Natural killer cell (primary cell): ENCODE measurements around the gene PDZRN4. TPM values are rescaled to one million over a fixed set of nuclear protein-coding genes. Genes with fewer than 3 reads are reported as not detected.

Experiments used
- ATAC-seq, 3 donors: fragments of 150-1000 bp in 2 of 3; fragments of 200-7000 bp in 1 of 3; cut with Tn5 transposase; 1 replicate in 1 of 3; 2 replicates in 2 of 3; pipeline ENCODE4 v1.10.0; 2021; ENCODE audit warnings: mild to moderate bottlenecking in 2 of 3, moderate library complexity in 2 of 3
- DNase-seq, 2 donors: peaks; one replicate each; pipeline versions ENCODE4 v3.0.0 to v3.0.0-alpha.2; 2013 to 2021; ENCODE audit warnings: mixed read lengths in 1 of 2
- H3K27ac ChIP-seq: one replicate; pipeline ENCODE4 v1.5.1; 2013; ENCODE audit warnings: mild to moderate bottlenecking, low read length
- H3K27me3 ChIP-seq: one replicate; pipeline ENCODE4 v1.6.1; 2013; ENCODE audit warnings: low read length; ENCODE audit not compliant: control insufficient read depth, insufficient read depth
- H3K36me3 ChIP-seq: one replicate; pipeline ENCODE4 v1.6.1; 2013; ENCODE audit warnings: low read length; ENCODE audit not compliant: control insufficient read depth, insufficient read depth
- H3K4me1 ChIP-seq: one replicate; pipeline ENCODE4 v1.6.1; 2013; ENCODE audit warnings: low read length; ENCODE audit not compliant: control insufficient read depth, insufficient read depth
- H3K4me3 ChIP-seq: one replicate; pipeline ENCODE4 v1.5.1; 2013; ENCODE audit warnings: low read length
- H3K9me3 ChIP-seq: one replicate; pipeline ENCODE4 v1.6.1; 2013; ENCODE audit warnings: low read length; ENCODE audit not compliant: control insufficient read depth, insufficient read depth
- H3K27ac Mint-ChIP-seq, 2 donors: one replicate each; pipeline ENCODE4 v1.8.0; 2022; ENCODE audit warnings: mild to moderate bottlenecking in 2 of 2, mixed read lengths in 2 of 2, moderate library complexity in 1 of 2
- H3K27me3 Mint-ChIP-seq, 2 donors: one replicate each; pipeline ENCODE4 v1.8.0; 2022; ENCODE audit warnings: low read depth in 2 of 2, mixed read lengths in 2 of 2
- H3K36me3 Mint-ChIP-seq: one replicate; pipeline ENCODE4 v1.8.0; 2022; ENCODE audit warnings: mixed read lengths
- H3K4me1 Mint-ChIP-seq, 2 donors: one replicate each; pipeline ENCODE4 v1.8.0; 2022; ENCODE audit warnings: mixed read lengths in 2 of 2
- H3K4me3 Mint-ChIP-seq: one replicate; pipeline ENCODE4 v1.8.0; 2022; ENCODE audit warnings: mild to moderate bottlenecking, moderate library complexity, mixed read lengths
- H3K9me3 Mint-ChIP-seq, 2 donors: one replicate each; pipeline ENCODE4 v1.8.0; 2022; ENCODE audit warnings: mixed read lengths in 2 of 2
- WGBS: methylation state at CpG from one replicate; pipeline ENCODE4 v1.1.7; 2013; ENCODE audit warnings: missing lambda C conversion rate; ENCODE audit not compliant: insufficient coverage; 5-methylcytosine and 5-hydroxymethylcytosine counted together
- intact Hi-C: fragments of 100-400 bp; cut with micrococcal nuclease; formaldehyde crosslinking; loops from one replicate; pipeline ENCODE4 v1.14.2; 2022
- total RNA-seq, 4 donors: library from RNA; stranded (reverse); fragments of 120-200 nt in 1 of 4; gene quantifications; one replicate each; pipeline versions ENCODE4 v1.2.3 to v1.2.4, GENCODE V29; 2013 to 2022
- TF ChIP-seq, protein P1 (sequence below): fragments of 200-600 bp; IDR thresholded peaks from one replicate; pipeline ENCODE4 v1.8.0; 2022; ENCODE audit warnings: antibody characterized with exemption

Gene PDZRN4
- total RNA-seq, 3 donors from 2014 or later (not counting 1 experiment from before 2014, with no cell fraction given) = not detected

DNA sequence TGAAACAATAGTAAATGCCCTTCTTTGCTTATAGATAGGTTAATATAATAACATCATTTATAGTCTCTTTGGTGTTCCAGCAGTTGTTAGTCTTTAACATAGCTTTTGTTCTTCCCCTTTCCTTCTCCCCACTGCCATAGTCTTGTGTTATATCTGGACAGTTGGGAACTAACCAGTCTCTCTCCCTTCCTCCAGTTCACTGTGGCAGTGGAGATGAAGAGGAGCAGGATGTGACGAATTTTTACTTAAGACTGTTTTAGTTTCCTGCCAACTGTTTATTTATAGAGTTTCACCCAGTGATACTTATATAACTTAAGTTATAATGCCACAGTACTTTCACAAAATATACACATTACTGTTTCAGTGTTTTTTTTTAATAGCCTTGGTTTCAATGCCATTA is 277.4 kb downstream of the PDZRN4 start:
- ATAC-seq (no peak), DNase-seq (no peak)
- Histone ChIP-seq H3K27me3 (no peaks in the 10 kb centered on the region), H3K9me3 (no peaks in the 10 kb centered on the region), H3K4me1 (no peaks in the 10 kb centered on the region), H3K4me3 (no peak overlapping the region), H3K27ac (no peak overlapping the region), H3K36me3 (no peaks in the 10 kb centered on the region)
- intact Hi-C loops = no loop called here
- Mint-ChIP-seq H3K27me3 (no peaks in the 10 kb centered on the region), H3K4me3 (no peak overlapping the region), H3K4me1 (no peaks in the 10 kb centered on the region), H3K9me3 (no peaks in the 10 kb centered on the region), H3K27ac (no peak overlapping the region), H3K36me3 (no peaks in the 10 kb centered on the region)
- WGBS = no CpG with 5 or more reads among the region's 1 CpG
- TF ChIP-seq, protein P1, sequence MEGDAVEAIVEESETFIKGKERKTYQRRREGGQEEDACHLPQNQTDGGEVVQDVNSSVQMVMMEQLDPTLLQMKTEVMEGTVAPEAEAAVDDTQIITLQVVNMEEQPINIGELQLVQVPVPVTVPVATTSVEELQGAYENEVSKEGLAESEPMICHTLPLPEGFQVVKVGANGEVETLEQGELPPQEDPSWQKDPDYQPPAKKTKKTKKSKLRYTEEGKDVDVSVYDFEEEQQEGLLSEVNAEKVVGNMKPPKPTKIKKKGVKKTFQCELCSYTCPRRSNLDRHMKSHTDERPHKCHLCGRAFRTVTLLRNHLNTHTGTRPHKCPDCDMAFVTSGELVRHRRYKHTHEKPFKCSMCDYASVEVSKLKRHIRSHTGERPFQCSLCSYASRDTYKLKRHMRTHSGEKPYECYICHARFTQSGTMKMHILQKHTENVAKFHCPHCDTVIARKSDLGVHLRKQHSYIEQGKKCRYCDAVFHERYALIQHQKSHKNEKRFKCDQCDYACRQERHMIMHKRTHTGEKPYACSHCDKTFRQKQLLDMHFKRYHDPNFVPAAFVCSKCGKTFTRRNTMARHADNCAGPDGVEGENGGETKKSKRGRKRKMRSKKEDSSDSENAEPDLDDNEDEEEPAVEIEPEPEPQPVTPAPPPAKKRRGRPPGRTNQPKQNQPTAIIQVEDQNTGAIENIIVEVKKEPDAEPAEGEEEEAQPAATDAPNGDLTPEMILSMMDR = no peak

DNA sequence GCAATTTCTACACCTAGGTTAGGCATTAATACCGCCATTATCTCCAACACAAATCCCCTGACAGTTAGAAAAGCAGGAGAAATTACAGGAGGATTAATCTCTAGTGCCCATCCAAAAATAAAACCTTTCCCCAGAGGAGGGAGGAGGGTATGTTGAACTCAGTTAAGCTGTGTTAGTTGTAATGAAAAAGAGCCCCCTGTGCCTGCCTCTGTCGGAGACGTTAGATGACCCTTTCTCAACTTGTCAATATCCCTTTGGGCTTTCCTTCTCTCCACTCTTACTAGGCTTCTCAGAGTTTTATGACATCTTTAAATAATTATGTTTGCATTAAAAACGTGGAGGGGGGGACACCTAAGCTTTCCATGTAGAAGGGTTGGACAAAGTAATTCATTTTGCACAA is 278.2 kb downstream of the PDZRN4 start:
- H3K9me3 Mint-ChIP-seq = no peaks in the 10 kb centered on the region
- Histone ChIP-seq H3K4me1 (no peaks in the 10 kb centered on the region), H3K36me3 (no peaks in the 10 kb centered on the region), H3K27me3 (no peaks in the 10 kb centered on the region), H3K9me3 (no peaks in the 10 kb centered on the region), H3K4me3 (no peak overlapping the region), H3K27ac (no peak overlapping the region)
- ATAC-seq (no peak), DNase-seq (no peak)
- no peak overlapping the region for H3K4me3 Mint-ChIP-seq
- H3K27me3 Mint-ChIP-seq = no peaks in the 10 kb centered on the region
- TF ChIP-seq, protein P1 = no peak
- H3K36me3 Mint-ChIP-seq = no peaks in the 10 kb centered on the region
- no peaks in the 10 kb centered on the region for H3K4me1 Mint-ChIP-seq
- WGBS = no CpG with 5 or more reads among the region's 4 CpGs
- intact Hi-C loops = no loop called here
- H3K27ac Mint-ChIP-seq = no peak overlapping the region

DNA sequence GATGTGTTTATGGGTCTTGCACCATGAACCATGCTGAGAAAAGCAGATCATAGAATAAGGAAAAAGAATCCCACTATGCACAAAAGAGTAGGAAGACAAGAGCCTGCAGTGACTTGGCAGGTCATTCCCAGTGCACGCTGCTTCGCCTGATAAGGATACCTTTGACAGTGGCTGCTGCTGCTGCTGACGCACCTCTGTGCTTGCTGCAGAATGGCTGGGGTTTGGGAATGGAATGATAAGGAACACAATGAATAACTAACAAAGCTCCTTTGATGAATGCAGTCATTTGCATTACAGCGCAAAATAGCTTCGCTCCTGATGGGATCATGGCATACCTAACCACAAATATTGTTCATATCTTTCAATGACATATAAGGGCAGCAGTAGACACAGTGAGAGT is 278.7 kb downstream of the PDZRN4 start:
- Histone ChIP-seq H3K4me3 (no peak overlapping the region), H3K27me3 (no peaks in the 10 kb centered on the region), H3K9me3 (no peaks in the 10 kb centered on the region), H3K4me1 (no peaks in the 10 kb centered on the region), H3K36me3 (no peaks in the 10 kb centered on the region), H3K27ac (no peak overlapping the region)
- H3K36me3 Mint-ChIP-seq = no peaks in the 10 kb centered on the region
- DNase-seq = no peak
- no peak overlapping the region for H3K27ac Mint-ChIP-seq
- TF ChIP-seq, protein P1 = no peak
- H3K4me3 Mint-ChIP-seq = no peak overlapping the region
- no peaks in the 10 kb centered on the region for H3K27me3 Mint-ChIP-seq
- no peak for ATAC-seq
- intact Hi-C loops = no loop called here
- no peaks in the 10 kb centered on the region for H3K9me3 Mint-ChIP-seq
- 98% methylated on average over 3 of the region's 5 CpGs for WGBS
- H3K4me1 Mint-ChIP-seq = no peaks in the 10 kb centered on the region

DNA sequence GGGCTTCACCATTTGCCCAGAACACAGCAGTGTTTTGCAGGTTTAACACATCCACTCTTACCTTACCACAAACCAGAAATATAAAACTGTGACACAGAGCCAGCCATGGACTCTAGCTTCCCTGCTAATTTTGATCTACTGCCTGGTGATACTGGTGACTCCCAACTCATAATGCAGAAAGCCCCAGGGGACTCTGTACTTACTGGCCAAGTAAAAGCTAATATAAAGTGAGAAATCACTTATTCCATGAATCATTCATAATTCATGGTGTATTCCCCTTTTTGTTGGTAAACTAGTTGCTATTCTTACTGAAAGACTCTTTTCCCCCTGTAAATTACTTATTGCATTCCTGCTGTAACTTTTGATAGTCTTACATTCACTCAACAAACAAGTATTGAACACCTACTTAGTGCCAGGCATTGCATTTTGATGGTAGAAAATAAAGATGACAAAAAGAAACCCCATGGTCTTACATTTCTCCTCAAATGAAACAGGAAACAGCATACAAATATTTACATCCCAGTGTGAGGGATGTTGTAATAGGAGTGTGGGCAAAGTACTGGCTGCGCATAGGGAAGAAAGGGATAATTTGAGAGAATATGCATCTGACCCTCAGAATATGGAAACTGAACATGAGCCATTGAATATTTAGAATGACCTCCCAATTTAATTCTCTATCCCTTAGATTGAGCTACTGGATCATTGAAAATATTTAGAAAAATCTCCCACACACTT is 279.6 kb downstream of the PDZRN4 start:
- no peak overlapping the region for H3K4me3 Mint-ChIP-seq
- Histone ChIP-seq H3K36me3 (no peaks in the 10 kb centered on the region), H3K4me3 (no peak overlapping the region), H3K9me3 (no peaks in the 10 kb centered on the region), H3K27me3 (no peaks in the 10 kb centered on the region), H3K27ac (no peak overlapping the region), H3K4me1 (no peaks in the 10 kb centered on the region)
- intact Hi-C loops = no loop called here
- TF ChIP-seq, protein P1 = no peak
- no peaks in the 10 kb centered on the region for H3K4me1 Mint-ChIP-seq
- no peaks in the 10 kb centered on the region for H3K9me3 Mint-ChIP-seq
- H3K27ac Mint-ChIP-seq = no peak overlapping the region
- WGBS = 100% methylated on average over 1 of the region's 1 CpG
- DNase-seq (no peak), ATAC-seq (no peak)
- H3K27me3 Mint-ChIP-seq = no peaks in the 10 kb centered on the region
- no peaks in the 10 kb centered on the region for H3K36me3 Mint-ChIP-seq
